Measurements from ENCODE around the gene CTNND2.
A peak's percentile ranks its signal among the peaks of the same experiment; 100 is the strongest.

Gene CTNND2

DNA sequence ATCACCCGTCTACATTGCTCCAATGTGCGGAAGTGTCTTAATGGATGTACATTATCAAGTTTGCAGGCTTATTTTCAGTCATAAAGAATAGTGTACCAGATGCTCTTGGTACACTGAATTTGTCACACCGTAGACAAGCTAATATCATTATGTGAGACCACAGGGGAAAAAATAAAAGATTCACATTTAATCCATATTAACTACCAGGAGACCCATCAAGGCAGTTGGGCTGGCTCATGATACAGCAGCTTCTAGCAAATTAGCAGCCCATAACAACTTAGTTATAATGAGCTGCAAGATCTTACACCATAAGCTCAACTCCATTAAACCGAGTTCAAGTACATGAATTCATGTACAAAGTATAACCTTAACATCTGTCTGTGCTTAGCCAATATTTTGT lies 324.9 kb downstream of the CTNND2 start:
- DNase-seq: no peak

DNA sequence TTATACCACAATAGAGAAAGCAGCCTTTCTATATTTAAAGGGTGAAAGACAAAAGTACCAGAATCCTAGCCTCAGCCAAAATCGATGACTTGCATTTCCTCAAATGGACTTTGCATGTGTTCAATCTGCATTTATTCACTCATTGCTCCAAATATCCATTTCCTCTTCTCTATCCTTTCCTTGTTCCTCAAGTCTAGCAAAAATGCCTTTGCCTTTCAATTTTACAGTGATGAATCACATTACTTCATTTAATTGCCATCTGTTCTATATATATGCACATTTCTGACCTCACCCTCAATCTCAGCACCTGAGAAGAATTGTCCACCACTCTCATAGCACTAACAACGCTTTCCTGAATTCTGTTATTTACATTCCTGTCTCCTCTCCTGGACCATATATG lies 329.5 kb downstream of the CTNND2 start:
- DNase-seq: no peak

DNA sequence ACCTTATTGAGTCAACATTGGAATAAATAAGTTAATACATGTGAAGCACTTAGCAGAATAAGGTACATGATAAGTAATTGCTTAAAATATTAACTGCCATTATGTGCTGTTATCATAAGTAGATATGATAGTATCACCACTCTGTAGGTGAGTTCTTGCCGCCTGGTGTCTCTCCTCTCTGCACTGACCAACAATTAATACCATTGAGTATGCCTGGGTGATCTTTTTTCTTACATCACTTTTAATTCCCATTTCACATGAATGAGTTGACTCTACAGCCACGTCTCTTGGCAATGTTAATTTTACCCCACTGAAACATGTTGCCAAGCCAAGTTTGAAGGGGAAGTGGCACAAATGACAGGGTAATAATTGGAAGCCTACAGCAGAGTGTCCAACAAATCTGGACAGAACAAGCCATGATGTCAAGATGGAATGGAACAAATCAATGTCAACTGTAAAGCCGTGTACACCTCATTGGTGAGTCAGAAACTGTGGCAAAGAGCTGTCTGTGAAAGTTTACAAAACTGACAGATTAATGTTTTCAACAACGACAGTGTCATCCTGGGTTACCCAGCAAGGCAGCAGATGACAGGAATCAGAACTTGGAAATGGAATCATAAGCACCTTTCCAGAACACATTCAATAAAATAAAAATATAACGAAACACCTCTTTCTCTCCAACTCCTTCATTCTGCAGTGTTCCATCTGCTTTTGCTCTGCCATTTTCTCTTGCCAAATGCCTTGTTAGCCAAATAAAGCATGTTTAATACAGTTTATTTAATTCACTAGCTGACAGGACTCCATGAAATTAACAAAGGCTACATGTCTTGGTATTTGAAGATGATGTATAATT lies 330.9 kb downstream of the CTNND2 start:
- no peak for DNase-seq

DNA sequence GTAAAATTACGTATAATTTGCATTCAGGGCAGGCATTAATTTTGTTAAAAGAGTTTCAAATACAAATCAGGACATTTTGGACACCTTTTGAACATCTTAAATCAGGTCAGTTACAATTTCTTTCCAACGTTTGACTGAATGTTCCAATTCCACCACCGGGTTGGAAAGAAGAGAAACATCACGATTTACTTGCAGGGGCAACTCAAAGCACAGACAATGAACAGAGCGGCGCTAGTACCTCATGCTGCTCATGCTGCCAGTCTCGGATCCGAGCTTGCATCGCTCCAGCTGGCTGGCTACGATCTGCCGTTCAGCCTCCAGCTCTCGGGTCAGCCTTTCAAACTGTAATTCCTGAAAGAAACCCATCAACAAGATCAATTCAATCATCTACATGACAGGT lies 339.5 kb downstream of the CTNND2 start:
- peak; percentile 75 to 89 for DNase-seq

DNA sequence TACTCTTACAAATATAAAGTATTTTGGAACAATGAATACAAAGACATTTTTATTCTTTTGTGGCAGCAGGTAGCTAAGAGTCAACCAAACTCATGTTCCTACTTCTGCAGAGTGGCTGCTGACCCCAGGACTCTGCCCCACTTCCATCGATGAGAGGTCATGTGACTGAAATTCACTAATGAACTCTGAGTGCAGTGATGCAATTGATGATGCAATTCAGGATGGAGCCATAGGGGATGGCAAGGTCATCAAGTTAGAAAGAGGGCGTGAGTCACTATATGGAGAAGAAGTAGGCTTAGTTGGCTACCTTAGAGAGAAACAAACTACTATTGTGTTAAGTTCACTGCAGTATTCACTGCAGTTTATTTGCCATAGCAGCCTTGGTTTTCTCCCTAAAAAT lies 340.4 kb downstream of the CTNND2 start:
- DNase-seq: no peak

DNA sequence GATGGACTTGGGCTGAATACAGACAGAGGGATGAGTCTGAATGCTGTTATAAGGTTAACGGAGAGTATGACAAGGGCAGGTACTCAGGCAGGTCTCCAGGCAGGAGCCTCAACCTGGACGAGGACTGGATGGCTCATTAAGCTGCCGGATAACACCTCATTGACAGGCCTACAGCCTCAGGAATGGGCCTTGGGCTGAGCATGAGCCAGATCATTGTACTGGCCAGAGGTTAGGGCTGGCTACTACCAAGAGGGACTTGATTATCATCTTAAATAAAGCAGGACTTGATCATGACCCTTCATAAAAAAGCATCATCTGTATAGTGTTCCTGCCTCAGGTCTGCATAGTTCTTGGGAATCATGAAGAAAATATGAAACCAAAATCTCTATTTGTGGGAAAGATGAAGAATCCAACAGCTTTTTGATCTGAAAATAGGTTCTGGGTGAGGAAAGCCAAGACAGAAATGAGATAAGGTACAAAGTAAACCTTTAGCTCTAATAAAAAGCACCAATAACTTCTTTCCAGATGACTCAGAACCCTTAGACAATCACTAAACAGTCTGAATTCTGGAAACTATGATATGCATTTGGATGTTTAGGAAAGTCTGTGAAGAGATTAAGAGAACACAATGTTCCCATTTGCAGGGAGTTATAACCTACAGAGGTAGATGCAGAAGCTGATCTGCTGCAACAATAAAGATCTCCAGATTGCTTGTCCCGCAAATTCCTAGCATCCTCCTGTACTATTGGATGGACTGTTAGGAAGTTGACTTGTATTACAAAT lies 343.1 kb downstream of the CTNND2 start:
- DNase-seq: no peak

DNA sequence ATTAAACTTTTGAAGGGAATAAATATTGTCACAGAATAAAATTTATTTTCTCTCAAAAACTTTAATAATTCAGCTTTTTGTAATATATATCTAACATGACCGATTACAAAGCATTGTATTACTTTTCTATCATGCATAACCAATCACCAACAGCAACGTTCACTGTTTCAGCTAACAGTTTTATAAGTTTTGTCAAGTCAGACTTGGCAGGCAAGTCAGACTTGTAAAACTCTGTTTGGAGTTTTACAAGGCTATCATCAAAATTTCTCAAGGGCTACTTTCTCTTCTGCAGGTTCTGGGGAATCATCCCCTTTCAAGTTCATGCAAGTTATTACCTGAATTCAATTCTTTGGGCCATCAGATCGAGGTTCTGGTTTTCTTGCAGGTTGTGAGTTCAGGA lies 347.2 kb downstream of the CTNND2 start:
- DNase-seq: no peak

DNA sequence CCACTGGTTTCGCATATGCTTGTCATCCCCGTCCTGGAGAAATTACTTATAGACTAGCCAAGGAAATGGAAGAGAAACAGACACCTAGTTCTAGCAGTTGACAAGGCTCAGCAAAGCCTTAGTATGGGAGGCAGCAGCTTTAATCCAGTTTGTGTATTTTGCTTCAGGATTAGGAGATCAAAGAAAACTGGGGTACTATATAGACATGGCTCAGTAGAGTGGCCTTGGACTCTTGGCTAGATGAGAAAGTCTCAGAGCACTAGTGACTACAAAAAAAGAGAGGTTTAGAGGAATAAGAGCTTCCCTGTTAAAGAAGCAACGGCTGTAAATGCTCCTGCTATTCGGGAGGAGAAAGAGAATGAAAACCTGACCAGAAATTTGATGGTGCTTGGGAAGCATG lies 349.1 kb downstream of the CTNND2 start:
- peak in 1 of 2 donors; percentile 28 for DNase-seq

DNA sequence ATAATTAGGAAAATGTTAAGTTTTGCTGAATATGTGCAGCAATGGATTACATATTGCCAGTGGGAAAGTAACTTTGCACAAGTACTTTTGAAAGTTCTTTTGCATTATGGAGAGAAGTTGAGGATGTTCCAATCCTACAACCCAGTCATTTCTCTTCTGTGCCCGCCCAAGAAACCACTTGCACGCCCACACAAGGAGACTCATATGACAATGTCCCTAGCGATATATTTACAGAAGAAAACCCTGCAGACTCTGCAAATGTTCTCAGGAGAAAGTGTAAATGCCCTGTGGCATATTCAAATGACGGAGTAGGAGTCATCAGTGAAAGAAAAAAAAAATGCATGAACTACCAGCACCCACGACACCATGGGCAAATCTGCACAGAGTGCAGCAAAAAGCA lies 356.5 kb downstream of the CTNND2 start:
- DNase-seq: no peak

DNA sequence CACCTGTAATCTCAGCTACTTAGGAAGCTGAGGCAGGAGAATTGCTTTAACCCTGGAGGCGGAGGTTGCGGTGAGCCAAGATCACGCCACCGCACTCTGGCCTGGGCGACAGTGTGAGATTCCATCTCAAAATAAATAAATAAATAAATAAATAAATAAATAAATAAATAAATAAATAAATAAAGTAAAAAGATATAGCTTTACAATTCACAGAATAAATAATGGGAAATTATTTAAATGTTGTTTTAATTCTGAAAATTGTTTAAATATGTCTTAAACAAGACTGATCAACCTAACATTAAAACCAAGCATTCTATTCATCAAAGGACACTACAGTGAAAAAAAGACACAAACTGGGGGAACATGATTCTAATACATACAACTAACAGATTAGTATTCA lies 357.1 kb downstream of the CTNND2 start:
- no peak for DNase-seq

DNA sequence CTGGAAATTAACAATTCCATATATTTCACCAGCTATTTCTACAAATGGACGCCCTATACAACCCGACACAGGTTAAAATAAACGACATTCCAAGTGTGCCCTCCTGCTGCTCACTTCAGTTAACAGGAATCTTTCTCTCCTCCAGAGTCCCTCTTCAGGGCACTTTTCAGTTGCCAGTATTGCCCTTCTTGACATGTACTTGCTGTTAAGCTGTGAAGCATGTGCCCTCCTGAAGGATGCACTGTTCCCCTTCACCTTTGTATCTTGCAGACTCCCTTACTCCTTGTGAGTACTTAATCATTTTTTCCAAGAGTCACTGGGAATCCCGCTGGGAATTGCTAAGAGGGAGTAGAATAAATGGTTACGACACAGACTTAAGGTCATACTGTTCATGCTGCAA lies 364.1 kb downstream of the CTNND2 start:
- DNase-seq: no peak

DNA sequence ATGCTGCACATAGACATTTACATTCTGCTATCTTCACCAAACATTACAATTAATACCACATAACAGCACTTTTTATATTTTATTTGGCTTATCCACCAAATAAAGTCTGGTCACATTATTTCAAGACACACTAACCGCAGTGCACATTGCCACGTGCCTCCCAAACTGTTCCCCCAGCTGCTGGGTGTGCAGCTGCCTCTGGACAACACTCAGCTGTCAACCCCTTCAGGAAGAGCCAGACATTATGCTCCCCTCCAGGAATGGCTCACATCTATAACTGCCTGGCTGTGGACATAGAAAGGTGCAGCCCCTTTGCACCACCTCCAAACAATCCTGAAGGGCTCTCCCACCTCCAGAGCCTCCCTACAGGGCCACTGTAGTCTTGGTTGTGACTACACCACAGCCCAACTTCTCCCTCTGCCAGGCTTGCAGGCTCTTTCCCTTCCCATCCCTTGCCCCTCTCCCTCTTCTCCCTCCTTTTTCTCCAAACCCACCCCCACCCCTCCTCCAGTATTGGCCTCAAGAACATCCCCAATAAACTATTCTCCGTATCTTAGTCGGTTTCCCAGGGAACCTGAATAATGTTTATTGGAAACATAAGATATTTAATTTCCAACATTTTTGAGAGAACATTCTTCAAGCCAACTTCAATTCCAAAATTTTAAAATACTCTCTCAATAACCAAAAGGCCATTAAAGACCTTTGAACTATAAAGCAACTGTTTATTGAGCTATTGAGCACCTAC lies 372.3 kb downstream of the CTNND2 start:
- DNase-seq: no peak

DNA sequence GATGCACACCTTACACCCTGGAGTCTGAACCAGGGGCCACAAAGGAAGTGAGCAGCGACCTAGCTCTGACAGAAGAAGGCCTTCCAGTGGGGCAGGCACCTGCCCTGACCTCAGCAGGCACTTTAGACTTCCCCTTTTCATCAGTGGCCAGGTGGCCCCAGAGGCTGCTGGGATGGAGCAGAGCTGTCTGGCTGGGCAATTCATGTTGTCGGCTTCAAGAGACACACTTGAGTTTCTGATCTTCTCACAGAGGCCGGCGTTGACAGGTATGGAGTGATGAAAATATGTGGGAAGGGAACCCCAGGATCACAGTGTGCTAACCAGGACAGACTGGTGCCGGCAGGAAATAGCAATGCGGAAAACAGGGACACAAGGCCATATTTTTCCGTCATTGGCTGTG lies 375.5 kb downstream of the CTNND2 start:
- no peak for DNase-seq

DNA sequence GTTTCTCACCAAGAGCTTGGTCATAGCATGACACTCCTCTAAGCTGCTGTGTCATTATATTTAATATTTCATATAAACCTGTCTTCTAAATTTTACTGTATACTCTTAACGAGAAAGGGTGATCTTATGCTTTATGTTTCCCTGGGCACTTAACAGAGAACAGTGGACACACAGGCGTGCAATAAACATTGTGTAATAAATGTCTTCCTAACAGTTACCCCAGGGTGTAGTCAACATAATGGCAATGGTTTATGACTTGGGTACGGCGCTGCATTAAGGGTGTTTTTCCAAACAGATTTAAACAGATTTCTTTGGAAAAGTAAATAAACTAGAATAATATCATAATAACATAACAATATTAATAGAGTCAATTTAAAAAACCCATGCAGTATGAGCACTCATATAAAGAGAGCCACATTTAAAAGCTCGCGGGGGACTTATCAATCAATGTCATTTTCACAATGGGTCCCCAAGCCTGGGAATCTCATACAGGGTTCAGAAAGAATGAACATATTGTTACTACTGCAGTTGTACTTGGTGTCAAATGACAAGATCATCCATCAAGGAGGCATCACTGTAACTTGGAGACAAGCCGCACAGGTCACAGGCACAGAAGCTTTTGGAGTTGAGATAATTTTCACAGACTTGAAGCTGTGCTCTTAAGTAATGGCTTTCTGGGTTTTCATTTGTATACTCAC lies 376.4 kb downstream of the CTNND2 start:
- DNase-seq: no peak

DNA sequence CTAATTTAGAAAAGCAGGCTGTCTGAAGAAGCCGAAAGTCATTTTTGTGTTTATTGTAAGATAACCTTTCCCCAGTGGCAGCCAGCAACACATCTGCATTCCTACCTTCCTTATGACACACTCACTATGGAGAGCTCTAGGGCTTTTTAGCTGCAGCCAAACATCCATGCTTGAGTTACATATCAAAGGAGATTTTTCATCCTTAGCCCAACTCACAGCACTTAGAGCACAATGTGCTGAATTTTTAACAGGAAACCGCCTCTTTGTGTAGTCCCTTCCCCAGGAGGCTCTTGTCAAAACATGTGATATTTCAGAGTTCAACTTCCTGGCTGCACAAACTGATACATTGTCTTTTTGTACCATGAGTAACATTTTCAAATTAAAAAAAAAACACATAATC lies 379.2 kb downstream of the CTNND2 start:
- no peak for DNase-seq

DNA sequence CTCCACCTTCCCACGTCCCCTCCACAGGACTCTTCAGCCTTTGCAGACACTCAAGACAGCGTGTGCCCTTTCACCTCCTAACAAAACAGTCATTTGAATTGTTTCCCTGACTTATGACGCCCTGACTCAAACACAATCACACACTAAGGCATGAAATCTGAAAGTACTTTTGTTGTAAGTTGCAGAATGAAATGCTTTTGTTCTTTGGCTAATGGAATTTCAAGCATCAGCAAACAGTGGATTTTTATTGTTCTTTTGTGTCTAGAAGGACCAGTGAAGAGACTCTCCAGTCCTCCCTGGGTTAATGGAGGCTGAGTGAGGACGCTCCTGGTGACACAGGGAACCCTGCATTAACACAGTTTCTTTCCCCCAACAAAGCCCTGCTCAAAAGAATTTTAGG lies 380.1 kb downstream of the CTNND2 start:
- peak in 1 of 2 donors; percentile 90 for DNase-seq

DNA sequence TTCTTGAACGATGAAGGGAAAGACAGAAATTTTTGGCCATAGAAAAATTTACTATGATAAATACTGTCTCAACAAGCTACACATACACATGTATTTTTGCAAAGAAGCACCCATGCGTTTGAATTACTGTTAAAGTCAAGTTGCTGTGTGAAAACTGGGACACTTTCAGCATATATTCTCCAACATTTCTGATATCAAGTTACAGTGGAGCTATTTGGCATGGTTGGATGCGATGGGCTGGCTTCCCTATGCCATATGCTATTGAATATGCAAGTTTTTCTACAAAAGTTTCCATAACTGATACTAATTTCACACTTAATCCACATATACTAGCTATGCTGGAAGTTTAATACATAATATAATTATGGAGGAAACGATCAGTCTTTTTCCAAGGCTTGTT lies 381.4 kb downstream of the CTNND2 start:
- DNase-seq: no peak

DNA sequence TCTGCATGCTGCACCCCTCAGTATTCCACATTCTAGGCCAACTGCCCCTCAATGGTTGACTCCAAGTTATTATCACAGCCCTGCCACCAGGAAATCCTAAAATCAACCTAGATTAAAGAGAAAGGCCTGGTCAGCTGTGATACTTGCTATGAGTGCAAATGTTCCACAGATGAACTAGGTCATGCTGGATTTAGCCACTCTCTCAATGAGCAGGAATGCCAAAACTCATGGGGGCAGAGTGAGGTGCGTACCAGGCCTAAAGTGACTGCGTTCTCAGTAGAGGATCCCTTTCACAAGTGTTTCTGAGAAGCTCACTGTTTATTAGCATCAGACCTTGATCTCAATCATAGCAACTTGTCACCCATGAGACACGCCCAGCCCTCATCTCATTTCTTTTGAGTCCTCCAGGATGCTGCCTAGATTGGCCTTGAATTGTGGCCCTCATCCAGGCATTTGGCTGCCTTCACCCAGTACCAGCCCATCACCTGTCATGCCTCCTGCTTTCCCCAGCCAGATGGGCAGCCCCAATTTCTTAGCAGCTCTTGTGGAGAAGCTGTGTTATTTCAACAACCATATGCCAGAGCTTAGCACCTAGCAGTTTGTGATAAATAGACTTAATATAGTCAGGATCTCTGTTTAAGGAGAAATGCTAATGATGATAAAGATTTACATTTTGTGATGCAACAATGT lies 383.9 kb downstream of the CTNND2 start:
- no peak for DNase-seq

DNA sequence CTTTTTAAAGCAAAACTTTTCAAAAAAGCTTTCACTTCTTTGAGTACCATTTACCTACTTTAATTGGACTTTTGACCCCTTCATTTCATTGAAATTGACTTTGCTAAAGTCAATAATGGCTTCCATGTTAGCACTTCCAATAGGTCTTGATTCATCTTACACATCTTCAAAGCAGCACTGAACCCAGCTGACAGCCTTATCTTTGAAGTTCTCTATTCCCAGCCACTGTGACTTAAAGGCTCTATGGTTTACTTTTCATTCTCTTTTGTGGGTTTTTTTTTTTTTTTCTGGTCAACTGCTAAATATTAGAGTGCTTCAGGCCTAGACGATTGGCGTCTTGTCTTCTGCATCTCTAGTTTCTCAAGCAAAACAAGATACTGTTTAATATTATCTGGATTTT lies 385.0 kb downstream of the CTNND2 start:
- no peak for DNase-seq

DNA sequence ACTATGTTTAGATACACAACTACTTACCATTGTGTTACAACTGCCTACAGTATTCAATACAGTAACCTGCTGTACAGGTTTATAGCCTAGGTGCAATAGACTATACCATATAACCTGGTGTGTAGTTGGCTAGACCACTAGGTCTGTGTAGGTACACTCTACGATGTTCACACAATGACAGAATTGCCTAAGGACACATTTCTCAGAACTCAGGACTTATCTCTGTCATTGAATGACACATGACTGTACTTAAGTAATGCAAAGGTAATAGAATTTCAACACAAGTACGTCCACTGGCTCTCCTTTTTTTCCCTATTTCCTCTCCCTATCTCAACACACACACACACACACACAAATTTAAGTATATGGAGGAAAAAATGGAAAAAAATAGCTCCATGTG lies 385.6 kb downstream of the CTNND2 start:
- no peak for DNase-seq

DNA sequence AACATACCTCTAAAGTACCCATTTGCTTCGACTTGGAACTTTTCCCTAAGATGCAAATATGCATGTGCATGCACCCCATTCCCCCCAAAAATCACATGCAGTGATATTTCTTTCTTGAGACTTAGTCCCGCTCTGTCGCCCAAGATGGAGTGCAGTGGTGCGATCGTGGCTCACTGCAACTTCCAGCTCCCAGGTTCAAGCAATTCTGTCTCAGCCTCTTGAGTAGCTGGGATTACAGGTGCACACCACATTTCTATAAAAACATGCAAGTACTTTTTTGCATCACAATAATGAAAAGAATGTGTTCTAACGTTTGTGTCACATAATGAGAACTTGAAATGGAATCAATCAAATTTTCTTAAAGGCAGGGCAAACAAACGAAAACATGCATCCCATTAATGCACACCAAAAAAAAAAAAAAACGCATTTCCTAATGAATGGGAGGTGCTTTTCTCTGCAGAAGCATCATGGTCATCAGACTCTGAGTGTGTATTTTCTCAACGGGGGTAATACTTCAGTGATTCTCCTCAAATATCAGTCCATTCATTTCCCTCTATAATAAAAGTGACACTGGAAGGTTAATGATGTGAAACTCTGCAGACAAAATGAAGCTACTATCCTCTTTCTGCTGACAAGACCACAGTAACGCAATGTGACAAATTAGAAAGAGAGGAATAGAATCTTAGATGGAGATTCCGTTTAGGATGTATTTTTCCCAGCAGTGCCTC lies 389.4 kb downstream of the CTNND2 start:
- DNase-seq: no peak

DNA sequence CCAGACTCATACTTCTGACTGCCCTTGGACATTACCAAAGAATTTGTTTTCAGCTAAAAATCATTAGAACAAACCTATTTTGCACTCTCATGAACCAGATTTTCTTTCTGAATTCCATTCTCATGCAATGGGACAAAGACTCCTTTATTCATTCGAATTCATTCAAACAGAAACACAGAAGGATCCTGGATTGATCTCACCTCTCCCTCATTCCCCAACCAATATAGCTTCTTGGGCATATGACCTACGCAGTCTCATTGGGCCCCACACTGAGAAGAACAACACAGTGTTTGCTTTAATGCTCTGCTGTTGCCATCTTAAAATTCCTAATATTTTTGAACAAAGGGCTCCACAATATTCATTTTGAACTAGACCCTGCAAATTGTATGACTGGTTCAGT lies 392.4 kb downstream of the CTNND2 start:
- DNase-seq: no peak
